Peyer's patch (tissue), 4 donors: Measurements from ENCODE around the gene DEPDC1.

Experiments used
- POLR2A ChIP-seq, 2 donors: fragments of 450-650 bp; IDR thresholded peaks; one replicate each; pipeline ENCODE4 v1.5.1; 2017; ENCODE audit warnings: antibody characterized with exemption in 2 of 2, mild to moderate bottlenecking in 2 of 2, moderate library complexity in 2 of 2
- TF ChIP-seq, protein P1 (sequence below), 6 experiments: fragments of 450-650 bp in 4 of 6; fragments of 200-600 bp in 2 of 6; sonication (generic) in 1 of 6; IDR thresholded peaks; one replicate each; pipeline ENCODE4 v1.5.1; 2017 to 2019; ENCODE audit warnings: antibody characterized with exemption in 6 of 6, mild to moderate bottlenecking in 3 of 6, moderate library complexity in 1 of 6

DNA sequence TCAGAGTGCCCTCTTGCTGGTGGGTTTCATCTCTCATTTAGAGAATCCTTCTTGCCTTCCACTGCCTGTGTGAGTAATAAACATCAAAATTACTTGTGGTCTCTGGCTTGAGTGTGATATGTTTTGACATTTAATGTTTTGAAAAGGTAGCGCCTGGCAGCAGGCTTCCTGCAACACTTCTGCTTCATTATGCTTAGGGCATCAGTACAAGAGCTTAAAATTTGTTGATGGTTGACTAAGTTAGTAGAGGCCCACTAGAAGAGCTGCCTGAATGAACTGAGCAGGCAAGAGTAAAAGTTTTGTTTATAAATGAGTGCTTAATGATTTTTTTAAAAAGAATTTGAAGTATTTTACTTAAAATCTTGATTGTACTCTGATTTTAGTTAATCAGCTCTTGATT, 40.7 kb downstream of the DEPDC1 start:
- TF ChIP-seq, protein P1, sequence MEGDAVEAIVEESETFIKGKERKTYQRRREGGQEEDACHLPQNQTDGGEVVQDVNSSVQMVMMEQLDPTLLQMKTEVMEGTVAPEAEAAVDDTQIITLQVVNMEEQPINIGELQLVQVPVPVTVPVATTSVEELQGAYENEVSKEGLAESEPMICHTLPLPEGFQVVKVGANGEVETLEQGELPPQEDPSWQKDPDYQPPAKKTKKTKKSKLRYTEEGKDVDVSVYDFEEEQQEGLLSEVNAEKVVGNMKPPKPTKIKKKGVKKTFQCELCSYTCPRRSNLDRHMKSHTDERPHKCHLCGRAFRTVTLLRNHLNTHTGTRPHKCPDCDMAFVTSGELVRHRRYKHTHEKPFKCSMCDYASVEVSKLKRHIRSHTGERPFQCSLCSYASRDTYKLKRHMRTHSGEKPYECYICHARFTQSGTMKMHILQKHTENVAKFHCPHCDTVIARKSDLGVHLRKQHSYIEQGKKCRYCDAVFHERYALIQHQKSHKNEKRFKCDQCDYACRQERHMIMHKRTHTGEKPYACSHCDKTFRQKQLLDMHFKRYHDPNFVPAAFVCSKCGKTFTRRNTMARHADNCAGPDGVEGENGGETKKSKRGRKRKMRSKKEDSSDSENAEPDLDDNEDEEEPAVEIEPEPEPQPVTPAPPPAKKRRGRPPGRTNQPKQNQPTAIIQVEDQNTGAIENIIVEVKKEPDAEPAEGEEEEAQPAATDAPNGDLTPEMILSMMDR (IDR thresholded peaks at IDR 0.05) = no peak
- no peak for TF ChIP-seq POLR2A (IDR thresholded peaks at IDR 0.05)
